ENCODE measurements around the gene MYO1E. TPM values are rescaled to one million over a fixed set of nuclear protein-coding genes. Genes with fewer than 3 reads are reported as not detected.
"Not testable (repeated sequence)": the region's sequence is repeated elsewhere in the genome, so short reads cannot be mapped to it uniquely, and the experiment has no call there.

MYO1E gene
- total and polyA plus RNA-seq, 5 donors = 8.4 to 28.5 (median 23.1) TPM

DNA sequence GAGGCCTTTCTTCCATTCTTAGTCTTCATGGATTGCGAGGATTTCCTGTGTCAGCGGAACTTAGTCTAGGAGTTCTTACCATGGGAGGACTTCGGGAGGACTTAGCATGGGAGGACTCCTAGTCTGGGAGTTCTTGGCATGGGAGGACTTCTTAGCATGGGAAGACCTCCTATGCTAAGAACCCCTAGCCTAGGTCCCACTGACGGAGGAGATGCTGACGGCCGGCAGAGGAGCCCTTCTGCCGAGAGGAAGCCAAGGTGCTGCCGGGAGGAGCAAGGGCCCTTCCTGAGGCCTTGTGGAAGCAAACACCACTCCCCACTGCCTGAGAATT lies 201.6 kb downstream of the MYO1E start:
- no peak for ATAC-seq
- Histone ChIP-seq H3K4me1 (ENCODE audit: control insufficient read depth, insufficient read depth, low read length) (peaks cover 5% of the 10 kb centered on the region), H3K9me3 (ENCODE audit: control insufficient read depth, low read length) (no peaks in the 10 kb centered on the region), H3K4me3 (ENCODE audit: low read length) (no peak overlapping the region), H3K27me3 (ENCODE audit: control insufficient read depth, insufficient read depth) (no peaks in the 10 kb centered on the region), H3K27ac (ENCODE audit: low read length) (no peak overlapping the region)
- DNase-seq = no peak
- intact Hi-C loops (cut with DNase I) = loop anchor here in 1 of 4 donors (10.0 kb wide), 1 partner anchor 324 kb away; no protein-coding TSS in a partner anchor
- WGBS = 94% methylated on average over 8 of the region's 8 CpGs

DNA sequence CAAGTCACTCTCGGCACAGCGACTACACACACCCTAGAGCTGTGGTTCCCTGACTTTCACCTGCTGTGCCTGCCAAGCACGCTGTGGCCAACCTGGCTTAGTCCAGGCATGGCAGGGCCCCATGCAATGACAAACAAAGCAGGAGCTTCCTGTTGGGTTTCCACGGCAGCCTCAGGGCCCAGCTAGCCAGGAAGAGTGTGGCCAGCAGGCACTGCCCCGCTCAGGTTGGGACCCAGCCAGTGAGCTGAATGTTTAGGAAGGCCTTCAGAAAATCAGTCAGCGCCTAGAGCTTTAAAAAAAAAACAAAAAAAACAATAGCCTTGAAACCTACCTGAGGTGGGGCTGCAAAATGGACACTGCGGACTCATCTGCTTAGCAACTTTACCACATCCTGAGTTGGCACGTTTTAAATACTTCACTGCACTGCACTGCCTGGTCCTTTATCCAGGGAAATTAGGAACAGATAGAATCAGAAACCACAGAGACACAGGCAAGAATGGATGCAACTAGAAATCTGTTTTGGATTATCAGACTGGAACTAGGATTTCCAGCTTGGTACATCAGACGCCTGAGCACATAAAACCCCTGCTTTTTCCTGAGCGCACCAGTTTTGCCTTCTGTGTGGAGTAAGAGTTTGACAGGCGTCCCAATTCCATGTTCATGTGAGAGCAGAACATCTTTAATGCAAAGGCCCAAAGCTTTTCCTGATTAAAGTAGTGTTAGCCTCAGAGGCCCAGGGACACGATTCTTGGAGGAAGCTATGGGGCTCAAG lies 202.2 kb downstream of the MYO1E start:
- Histone ChIP-seq H3K27me3 (ENCODE audit: control insufficient read depth, insufficient read depth) (no peaks in the 10 kb centered on the region), H3K27ac (ENCODE audit: low read length) (no peak overlapping the region), H3K9me3 (ENCODE audit: control insufficient read depth, low read length) (no peaks in the 10 kb centered on the region), H3K4me1 (ENCODE audit: control insufficient read depth, insufficient read depth, low read length) (peaks cover 5% of the 10 kb centered on the region), H3K4me3 (ENCODE audit: low read length) (no peak overlapping the region)
- intact Hi-C loops (cut with DNase I) = loop anchor here in 1 of 4 donors (10.0 kb wide), 1 partner anchor 324 kb away; no protein-coding TSS in a partner anchor
- ATAC-seq (peak; percentile 51 to 53), DNase-seq (peak; percentile 42 to 70 (median 57))
- whole genome bisulfite sequencing = 77% methylated on average over 12 of the region's 12 CpGs

DNA sequence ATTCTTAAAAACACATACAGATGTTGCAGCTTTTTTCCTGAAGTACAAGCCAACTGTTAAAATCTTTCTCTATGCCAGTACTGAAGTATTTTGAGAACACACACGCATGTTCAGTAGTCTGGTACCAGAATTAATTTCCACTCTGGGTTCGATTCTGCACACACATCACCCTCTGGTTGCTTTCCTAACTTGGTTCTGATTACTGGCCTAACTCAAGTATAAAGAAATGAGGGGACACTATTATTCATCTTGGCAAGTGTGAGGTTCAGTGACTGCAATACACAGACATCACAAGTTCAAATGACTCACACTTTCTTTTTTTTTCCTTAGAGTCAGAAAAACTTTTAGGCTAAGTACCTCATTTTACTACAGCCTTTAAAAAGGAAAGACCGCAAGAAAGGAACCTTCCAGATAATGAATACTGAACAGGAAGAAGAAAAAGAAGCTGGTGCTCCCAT lies 203.4 kb downstream of the MYO1E start:
- H3K27ac ChIP-seq (ENCODE audit: low read length) = no peak overlapping the region
- 62% methylated on average over 3 of the region's 3 CpGs for WGBS
- intact Hi-C loops (cut with DNase I) = loop anchor here in 1 of 4 donors (10.0 kb wide), 1 partner anchor 326 kb away; no protein-coding TSS in a partner anchor
- DNase-seq = no peak
- H3K27me3 ChIP-seq (ENCODE audit: control insufficient read depth, insufficient read depth) = no peaks in the 10 kb centered on the region
- H3K4me3 ChIP-seq (ENCODE audit: low read length) = no peak overlapping the region
- peaks cover 5% of the 10 kb centered on the region for H3K4me1 ChIP-seq (ENCODE audit: control insufficient read depth, insufficient read depth, low read length)
- H3K9me3 ChIP-seq (ENCODE audit: control insufficient read depth, low read length) = no peaks in the 10 kb centered on the region
- ATAC-seq = peak in 1 of 2 donors; percentile 64

DNA sequence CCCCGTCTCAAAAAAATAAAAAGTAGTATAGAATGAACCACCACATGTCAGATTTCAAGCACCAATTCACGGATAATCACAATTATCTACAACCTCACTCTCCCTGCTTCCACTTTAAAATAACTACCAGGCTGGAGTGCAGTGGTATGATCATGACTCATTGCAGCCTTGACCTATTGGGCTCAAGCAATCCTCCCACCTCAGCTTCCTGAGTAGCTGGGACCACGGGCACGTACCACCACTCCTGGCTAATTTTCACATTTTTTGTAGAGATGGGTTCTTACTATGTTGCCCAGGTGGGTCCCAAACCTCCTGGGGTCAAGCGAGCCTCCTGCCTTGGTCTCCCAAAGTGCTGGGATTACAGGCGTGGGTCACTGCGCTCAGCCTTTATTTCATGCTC lies 204.1 kb downstream of the MYO1E start:
- H3K27ac ChIP-seq (ENCODE audit: low read length) = no peak overlapping the region
- H3K4me1 ChIP-seq (ENCODE audit: control insufficient read depth, insufficient read depth, low read length) = peaks cover 5% of the 10 kb centered on the region
- no peaks in the 10 kb centered on the region for H3K9me3 ChIP-seq (ENCODE audit: control insufficient read depth, low read length)
- H3K4me3 ChIP-seq (ENCODE audit: low read length) = no peak overlapping the region
- DNase-seq (no peak), ATAC-seq (no peak)
- WGBS = 86% methylated on average over 7 of the region's 7 CpGs
- intact Hi-C loops (cut with DNase I) = loop anchor here in 1 of 4 donors (10.0 kb wide), 1 partner anchor 326 kb away; no protein-coding TSS in a partner anchor
- no peaks in the 10 kb centered on the region for H3K27me3 ChIP-seq (ENCODE audit: control insufficient read depth, insufficient read depth)

DNA sequence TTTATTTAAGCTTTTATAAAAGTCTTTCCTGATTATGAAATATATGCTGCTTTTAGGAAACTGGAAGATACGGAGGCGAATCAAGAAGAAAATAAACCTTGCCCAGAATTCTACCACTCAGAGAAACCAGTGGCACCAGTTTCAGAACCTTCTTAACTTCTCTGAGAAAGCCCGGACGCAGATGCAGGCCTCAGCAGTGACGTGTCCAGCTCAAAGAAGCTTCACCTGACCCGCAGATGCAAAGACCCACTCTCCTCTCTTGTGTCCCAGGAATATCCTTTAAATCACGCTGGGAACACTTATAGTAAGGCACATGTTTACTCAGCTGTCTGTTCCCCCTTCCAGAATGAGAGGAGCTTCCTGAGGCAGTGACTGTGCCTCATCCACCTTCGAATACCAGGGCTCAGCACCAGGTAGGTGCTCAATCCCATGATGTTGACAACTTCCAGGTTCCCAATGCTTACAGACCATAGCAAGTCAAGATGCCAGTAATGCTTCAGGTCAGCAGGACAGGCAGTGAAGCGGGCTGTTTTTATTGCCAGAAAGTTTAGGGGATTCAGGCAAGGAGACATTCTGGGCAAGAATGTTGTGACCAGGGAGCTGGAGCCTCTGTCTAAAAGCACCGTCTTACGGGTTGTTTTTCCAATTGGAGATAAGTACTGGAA lies 205.9 kb downstream of the MYO1E start:
- Histone ChIP-seq H3K4me1 (ENCODE audit: control insufficient read depth, insufficient read depth, low read length) (peaks cover 5% of the 10 kb centered on the region), H3K9me3 (ENCODE audit: control insufficient read depth, low read length) (no peaks in the 10 kb centered on the region), H3K27me3 (ENCODE audit: control insufficient read depth, insufficient read depth) (no peaks in the 10 kb centered on the region), H3K4me3 (ENCODE audit: low read length) (no peak overlapping the region), H3K27ac (ENCODE audit: low read length) (no peak overlapping the region)
- intact Hi-C loops (cut with DNase I) = loop anchor here in 1 of 4 donors (10.0 kb wide), 1 partner anchor 328 kb away; no protein-coding TSS in a partner anchor
- no peak for ATAC-seq
- no peak for DNase-seq
- 87% methylated on average over 11 of the region's 11 CpGs for WGBS

DNA sequence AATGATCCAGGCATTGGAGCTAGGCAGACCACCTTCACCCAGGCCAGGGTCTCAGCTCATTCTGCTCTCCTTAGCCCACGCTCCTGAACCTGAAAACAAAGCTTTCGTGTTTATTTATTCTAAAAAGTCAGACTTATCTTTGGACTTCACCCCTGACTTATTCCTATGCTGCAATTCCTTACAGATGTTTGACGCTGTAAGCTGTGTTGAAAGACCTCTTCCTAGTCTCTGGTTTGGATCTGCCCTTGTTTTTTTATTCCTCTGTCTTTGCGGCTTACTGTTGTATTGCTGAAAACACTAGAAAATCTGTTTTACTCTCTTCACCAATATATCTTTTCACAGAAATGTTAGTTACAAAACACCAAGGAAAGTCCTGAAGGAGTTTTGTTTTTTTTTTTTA lies 206.5 kb downstream of the MYO1E start:
- no peak for ATAC-seq
- no peak overlapping the region for H3K27ac ChIP-seq (ENCODE audit: low read length)
- intact Hi-C loops (cut with DNase I) = loop anchor here in 1 of 4 donors (10.0 kb wide), 1 partner anchor 329 kb away; no protein-coding TSS in a partner anchor
- 68% methylated on average over 4 of the region's 4 CpGs for WGBS
- no peaks in the 10 kb centered on the region for H3K9me3 ChIP-seq (ENCODE audit: control insufficient read depth, low read length)
- no peak overlapping the region for H3K4me3 ChIP-seq (ENCODE audit: low read length)
- peaks cover 5% of the 10 kb centered on the region for H3K4me1 ChIP-seq (ENCODE audit: control insufficient read depth, insufficient read depth, low read length)
- no peaks in the 10 kb centered on the region for H3K27me3 ChIP-seq (ENCODE audit: control insufficient read depth, insufficient read depth)
- DNase-seq = no peak

DNA sequence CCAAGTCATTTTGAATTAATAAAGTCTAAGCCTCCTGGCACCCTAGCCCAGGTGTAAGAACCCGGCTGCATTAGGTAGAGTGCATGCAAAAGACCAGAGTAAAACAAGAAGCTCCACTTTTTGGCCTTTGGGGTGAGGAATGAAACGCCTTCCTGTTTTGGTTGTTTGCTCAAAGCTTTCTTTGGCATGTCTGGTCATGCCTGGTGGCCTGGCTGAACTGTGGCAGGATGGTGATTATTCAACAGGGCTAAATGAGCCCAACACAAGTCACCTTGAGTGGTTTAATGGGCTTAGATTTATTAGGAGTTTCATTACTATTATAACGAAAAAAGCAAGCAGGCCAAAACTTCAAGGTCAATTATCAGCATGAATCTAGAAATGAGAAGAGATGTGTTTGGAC lies 206.9 kb downstream of the MYO1E start:
- ATAC-seq = no peak
- Histone ChIP-seq H3K27me3 (ENCODE audit: control insufficient read depth, insufficient read depth) (no peaks in the 10 kb centered on the region), H3K4me3 (ENCODE audit: low read length) (no peak overlapping the region), H3K27ac (ENCODE audit: low read length) (no peak overlapping the region), H3K4me1 (ENCODE audit: control insufficient read depth, insufficient read depth, low read length) (peaks cover 5% of the 10 kb centered on the region), H3K9me3 (ENCODE audit: control insufficient read depth, low read length) (no peaks in the 10 kb centered on the region)
- no peak for DNase-seq
- intact Hi-C loops (cut with DNase I) = loop anchor here in 1 of 4 donors (10.0 kb wide), 1 partner anchor 329 kb away; no protein-coding TSS in a partner anchor
- 88% methylated on average over 3 of the region's 3 CpGs for WGBS

DNA sequence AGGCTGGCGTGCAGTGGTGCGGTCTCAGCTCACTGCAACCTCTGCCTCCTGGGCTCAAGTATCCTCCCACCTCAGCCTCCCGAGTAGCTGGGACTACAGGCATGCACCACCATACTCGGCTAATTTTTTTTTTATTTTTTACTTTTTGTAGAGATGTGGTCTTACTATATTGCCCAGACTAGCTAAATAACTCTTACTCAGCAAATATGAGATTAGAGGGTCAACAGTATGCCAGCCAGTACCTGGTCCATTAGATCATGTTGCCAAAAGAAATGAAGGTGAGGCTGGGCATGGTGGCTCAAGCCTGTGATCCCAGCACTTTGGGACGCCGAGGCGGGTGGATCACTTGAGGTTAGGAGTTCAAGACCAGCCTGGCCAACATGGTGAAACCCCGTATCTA lies 210.6 kb downstream of the MYO1E start:
- intact Hi-C loops (cut with DNase I) = loop anchor here in 2 of 4 donors (5.0 to 10.0 kb wide), 2 partner anchors 330 to 333 kb away; no protein-coding TSS in a partner anchor
- 98% methylated on average over 8 of the region's 8 CpGs for WGBS

DNA sequence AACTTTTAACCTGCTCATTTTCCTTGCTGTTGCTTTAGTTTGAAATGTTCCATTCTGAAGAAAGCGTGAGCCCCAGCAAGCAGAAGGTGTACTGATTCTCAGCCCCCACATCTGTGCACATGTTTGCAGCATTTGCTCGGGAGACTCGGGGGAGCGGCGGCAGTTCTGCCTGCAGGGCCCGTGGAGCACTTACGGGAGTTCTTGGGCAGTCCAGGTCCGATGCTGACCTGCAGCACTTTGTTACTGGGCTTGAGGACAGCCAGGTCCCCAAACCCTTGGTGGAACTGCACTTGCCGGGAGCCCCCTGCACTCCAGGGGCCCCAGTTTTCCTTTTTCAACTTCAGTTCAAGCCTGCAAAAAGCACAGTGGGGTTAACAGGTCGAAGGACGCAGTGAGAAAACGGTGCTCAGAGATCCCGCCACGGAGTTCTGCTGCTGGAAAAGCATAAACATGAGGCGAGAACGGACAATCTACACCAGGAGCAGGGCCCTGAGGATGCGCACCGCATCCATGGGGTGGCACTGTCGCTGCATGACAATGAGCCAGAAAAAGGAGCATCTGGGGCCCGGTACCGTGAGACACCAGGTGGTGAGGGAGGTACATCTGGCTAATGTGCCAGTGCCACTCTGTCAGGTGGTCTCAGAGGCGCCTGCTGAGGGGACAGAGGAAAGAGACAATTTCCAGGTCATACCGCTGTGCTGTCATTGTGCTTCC lies 211.6 kb downstream of the MYO1E start:
- no peak overlapping the region for H3K27ac ChIP-seq (ENCODE audit: low read length)
- no peaks in the 10 kb centered on the region for H3K9me3 ChIP-seq (ENCODE audit: control insufficient read depth, low read length)
- H3K4me3 ChIP-seq (ENCODE audit: low read length) = no peak overlapping the region
- DNase-seq (no peak), ATAC-seq (no peak)
- no peaks in the 10 kb centered on the region for H3K27me3 ChIP-seq (ENCODE audit: control insufficient read depth, insufficient read depth)
- 87% methylated on average over 23 of the region's 23 CpGs for WGBS
- intact Hi-C loops (cut with DNase I) = loop anchor here in 2 of 4 donors (5.0 to 10.0 kb wide), 2 partner anchors 331 to 334 kb away; no protein-coding TSS in a partner anchor
- H3K4me1 ChIP-seq (ENCODE audit: control insufficient read depth, insufficient read depth, low read length) = no peaks in the 10 kb centered on the region

More for the DNA sequence above, 210.6 kb downstream of the MYO1E start:
- H3K27me3 ChIP-seq (ENCODE audit: control insufficient read depth, insufficient read depth); ATAC-seq; DNase-seq; H3K4me3 ChIP-seq (ENCODE audit: low read length); H3K27ac ChIP-seq (ENCODE audit: low read length); H3K9me3 ChIP-seq (ENCODE audit: control insufficient read depth, low read length); H3K4me1 ChIP-seq (ENCODE audit: control insufficient read depth, insufficient read depth, low read length): not testable (repeated sequence)

DNA sequence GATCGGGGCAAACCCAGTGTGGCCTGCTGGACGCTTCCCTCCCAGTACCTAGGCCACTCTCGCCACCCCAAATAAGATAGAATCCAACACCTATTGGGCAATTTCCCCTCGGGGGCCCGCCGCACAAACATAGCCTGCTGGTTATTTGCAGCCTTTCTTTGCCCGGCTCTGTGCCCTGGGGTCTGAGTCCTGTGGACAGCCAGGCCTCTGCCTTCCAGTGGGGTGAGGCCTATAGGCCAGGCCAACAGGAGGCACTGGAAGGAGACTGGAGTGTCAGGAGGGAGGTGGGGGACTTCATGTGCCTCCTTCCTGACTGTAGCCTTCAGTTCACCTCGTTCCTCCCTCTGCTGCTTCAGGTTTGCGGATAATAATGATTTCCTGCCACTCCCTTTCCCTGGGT lies 213.5 kb downstream of the MYO1E start:
- WGBS = 77% methylated on average over 9 of the region's 9 CpGs
- intact Hi-C loops (cut with DNase I) = no loop called here

More for the DNA sequence above, 213.5 kb downstream of the MYO1E start:
- DNase-seq (peak in 1 of 3 donors; percentile 42), ATAC-seq (no peak)
- Histone ChIP-seq H3K9me3 (ENCODE audit: control insufficient read depth, low read length) (no peaks in the 10 kb centered on the region), H3K4me3 (ENCODE audit: low read length) (no peak overlapping the region), H3K27me3 (ENCODE audit: control insufficient read depth, insufficient read depth) (no peaks in the 10 kb centered on the region), H3K27ac (ENCODE audit: low read length) (no peak overlapping the region), H3K4me1 (ENCODE audit: control insufficient read depth, insufficient read depth, low read length) (no peaks in the 10 kb centered on the region)
